ENCODE results near the gene SGMS1.

Gene SGMS1

GRCh38 chr10:50582766-50583762, 40.7 kb downstream of the SGMS1 start:
- peaks cover 2% of the 10 kb centered on the region for H3K4me1 Mint-ChIP-seq
- no peak overlapping the region for H3K27ac Mint-ChIP-seq
- no peaks in the 10 kb centered on the region for H3K27me3 Mint-ChIP-seq (ENCODE audit: low read depth)
- no peaks in the 10 kb centered on the region for H3K9me3 Mint-ChIP-seq
- TF ChIP-seq CTCF (IDR thresholded peaks at IDR 0.05; ENCODE audit: unreplicated experiment in 3 of 3) = no peak
- peaks cover 11% of the 10 kb centered on the region for H3K36me3 Mint-ChIP-seq (ENCODE audit: low read depth)
- no peak overlapping the region for H3K4me3 Mint-ChIP-seq

- no peak for TF ChIP-seq CTCF (IDR thresholded peaks at IDR 0.05; ENCODE audit: unreplicated experiment in 3 of 3)
- no peaks in the 10 kb centered on the region for H3K9me3 Mint-ChIP-seq
- peaks cover 8% of the 10 kb centered on the region for H3K36me3 Mint-ChIP-seq (ENCODE audit: low read depth)
- no peak overlapping the region for H3K4me3 Mint-ChIP-seq
- no peaks in the 10 kb centered on the region for H3K27me3 Mint-ChIP-seq (ENCODE audit: low read depth)
- H3K4me1 Mint-ChIP-seq = peaks cover 11% of the 10 kb centered on the region
- H3K27ac Mint-ChIP-seq = no peak overlapping the region
Observed at GRCh38 chr10:50582046-50582445, 41.7 kb downstream of the SGMS1 start.

GRCh38 chr10:50580262-50580891, 43.4 kb downstream of the SGMS1 start:
- no peak for TF ChIP-seq CTCF (IDR thresholded peaks at IDR 0.05; ENCODE audit: unreplicated experiment in 3 of 3)
- H3K4me3 Mint-ChIP-seq = no peak overlapping the region
- no peaks in the 10 kb centered on the region for H3K27me3 Mint-ChIP-seq (ENCODE audit: low read depth)
- peaks cover 25% of the 10 kb centered on the region for H3K4me1 Mint-ChIP-seq
- no peaks in the 10 kb centered on the region for H3K36me3 Mint-ChIP-seq (ENCODE audit: low read depth)
- no peaks in the 10 kb centered on the region for H3K9me3 Mint-ChIP-seq
- H3K27ac Mint-ChIP-seq = peak overlapping the region in 1 of 3 experiments; percentile 19

- TF ChIP-seq CTCF (IDR thresholded peaks at IDR 0.05; ENCODE audit: unreplicated experiment in 3 of 3) = no peak
- Mint-ChIP-seq H3K4me3 (no peak overlapping the region), H3K36me3 (ENCODE audit: low read depth) (no peaks in the 10 kb centered on the region), H3K27me3 (ENCODE audit: low read depth) (no peaks in the 10 kb centered on the region), H3K4me1 (peaks cover 25% of the 10 kb centered on the region), H3K9me3 (no peaks in the 10 kb centered on the region), H3K27ac (peak overlapping the region in 1 of 3 experiments; percentile 47)
Observed at GRCh38 chr10:50579491-50580261, 44.1 kb downstream of the SGMS1 start.

- Mint-ChIP-seq H3K9me3 (peaks cover under 1% of the 10 kb centered on the region), H3K4me1 (peaks cover 25% of the 10 kb centered on the region), H3K27me3 (ENCODE audit: low read depth) (no peaks in the 10 kb centered on the region), H3K4me3 (no peak overlapping the region), H3K36me3 (ENCODE audit: low read depth) (no peaks in the 10 kb centered on the region), H3K27ac (peak overlapping the region in 1 of 3 experiments; percentile 47)
- no peak for TF ChIP-seq CTCF (IDR thresholded peaks at IDR 0.05; ENCODE audit: unreplicated experiment in 3 of 3)
Observed at GRCh38 chr10:50578949-50579348, 44.8 kb downstream of the SGMS1 start.
